H1 (cell line): Measurements from ENCODE around the gene TTC9.

ENCODE experiments used
- ASH2L ChIP-seq: fragments of 200-600, 300-600 bp; sonication (generic); IDR thresholded peaks from one replicate; pipeline ENCODE4 v1.7.1; 2017; ENCODE audit warnings: low read length
- CBX8 ChIP-seq: fragments of 300-800, 300-1000 bp; sonication (generic); IDR thresholded peaks from 2 replicates; pipeline ENCODE4 v1.7.1; 2016; ENCODE audit warnings: low read depth, low read length, borderline replicate concordance
- CEBPB ChIP-seq: IDR thresholded peaks from 2 replicates; pipeline ENCODE4 v1.6.1; 2012; ENCODE audit warnings: low read depth, low read length
- CREB1 ChIP-seq: IDR thresholded peaks from 2 replicates; pipeline ENCODE4 v1.6.1; 2012; ENCODE audit warnings: inconsistent platforms
- CTBP2 ChIP-seq: IDR thresholded peaks from 2 replicates; pipeline ENCODE4 v1.7.0; 2011; ENCODE audit warnings: borderline replicate concordance, mild to moderate bottlenecking, moderate library complexity, mixed read lengths, low read length; ENCODE audit not compliant: insufficient read depth, insufficient read length
- CTCF ChIP-seq, 3 experiments: IDR thresholded peaks; 1 replicate in 2 of 3; 2 replicates in 1 of 3; pipeline versions ENCODE4 v1.5.1 to v1.6.1; 2011; ENCODE audit warnings: low read length in 3 of 3, mild to moderate bottlenecking in 3 of 3, inconsistent platforms in 2 of 3, low read depth in 1 of 3, moderate library complexity in 1 of 3; ENCODE audit not compliant: insufficient read depth in 1 of 3; ENCODE audit errors: control extremely low read depth in 1 of 3
- EP300 ChIP-seq, 2 experiments: IDR thresholded peaks; 1 replicate in 1 of 2; 2 replicates in 1 of 2; pipeline ENCODE4 v1.6.1; 2011 to 2012; ENCODE audit warnings: low read depth in 2 of 2, low read length in 2 of 2, mild to moderate bottlenecking in 2 of 2, borderline replicate concordance in 1 of 2, inconsistent platforms in 1 of 2, moderate library complexity in 1 of 2
- EZH2 ChIP-seq: fragments of 200-600 bp; sonication (generic); IDR thresholded peaks from 2 replicates; pipeline ENCODE4 v1.7.1; 2012; ENCODE audit warnings: low read depth, mild to moderate bottlenecking, moderate library complexity, low read length, inconsistent platforms; ENCODE audit not compliant: severe bottlenecking
- JUN ChIP-seq: IDR thresholded peaks from 2 replicates; pipeline ENCODE4 v1.6.1; 2011; ENCODE audit warnings: low read depth, mild to moderate bottlenecking, improper control_type of control experiment, low read length
- POLR2A ChIP-seq, 2 experiments: IDR thresholded peaks; 1 replicate in 1 of 2; 2 replicates in 1 of 2; pipeline ENCODE4 v1.6.1; 2011; ENCODE audit warnings: low read depth in 2 of 2, low read length in 2 of 2, mild to moderate bottlenecking in 2 of 2; ENCODE audit errors: control extremely low read depth in 1 of 2
- POLR2AphosphoS5 ChIP-seq: IDR thresholded peaks from 2 replicates; pipeline ENCODE4 v1.6.1; 2011; ENCODE audit warnings: low read depth, low read length
- SP2 ChIP-seq: IDR thresholded peaks from 2 replicates; pipeline ENCODE4 v1.6.1; 2012; ENCODE audit warnings: mild to moderate bottlenecking, low read length, inconsistent platforms

- TF ChIP-seq CTCF (IDR thresholded peaks at IDR 0.05; ENCODE audit: control extremely low read depth in 1 of 3, insufficient read depth in 1 of 3, low read depth in 1 of 3, low read length in 3 of 3) (no peak), CBX8 (no peak), JUN (no peak), EP300 (IDR thresholded peaks at IDR 0.05; ENCODE audit: borderline replicate concordance in 1 of 2, low read depth in 2 of 2, low read length in 2 of 2) (no peak), POLR2A (IDR thresholded peaks at IDR 0.05; ENCODE audit: control extremely low read depth in 1 of 2, low read depth in 2 of 2, low read length in 2 of 2) (no peak), CEBPB (no peak), CTBP2 (no peak), SP2 (no peak), ASH2L (no peak), POLR2AphosphoS5 (no peak), CREB1 (no peak), EZH2 (no peak)
Measured at GRCh38 chr14:70649803-70650202, 8.1 kb downstream of the TTC9 start.
